GM20000 (cell line): ENCODE data around the gene CTNND2.

Source experiments
- DNase-seq: peaks from one replicate; pipeline ENCODE4 v3.0.0; 2012; ENCODE audit warnings: low spot score
- TF ChIP-seq, protein P1 (sequence below): IDR thresholded peaks from 2 replicates; pipeline ENCODE4 v1.5.1; 2012; ENCODE audit warnings: mild to moderate bottlenecking, control low read depth; ENCODE audit errors: extremely low read depth, missing control alignments

Gene CTNND2

GRCh38 chr5:11655681-11656080, 248.6 kb downstream of the CTNND2 start:
- no peak for DNase-seq
- TF ChIP-seq, protein P1, sequence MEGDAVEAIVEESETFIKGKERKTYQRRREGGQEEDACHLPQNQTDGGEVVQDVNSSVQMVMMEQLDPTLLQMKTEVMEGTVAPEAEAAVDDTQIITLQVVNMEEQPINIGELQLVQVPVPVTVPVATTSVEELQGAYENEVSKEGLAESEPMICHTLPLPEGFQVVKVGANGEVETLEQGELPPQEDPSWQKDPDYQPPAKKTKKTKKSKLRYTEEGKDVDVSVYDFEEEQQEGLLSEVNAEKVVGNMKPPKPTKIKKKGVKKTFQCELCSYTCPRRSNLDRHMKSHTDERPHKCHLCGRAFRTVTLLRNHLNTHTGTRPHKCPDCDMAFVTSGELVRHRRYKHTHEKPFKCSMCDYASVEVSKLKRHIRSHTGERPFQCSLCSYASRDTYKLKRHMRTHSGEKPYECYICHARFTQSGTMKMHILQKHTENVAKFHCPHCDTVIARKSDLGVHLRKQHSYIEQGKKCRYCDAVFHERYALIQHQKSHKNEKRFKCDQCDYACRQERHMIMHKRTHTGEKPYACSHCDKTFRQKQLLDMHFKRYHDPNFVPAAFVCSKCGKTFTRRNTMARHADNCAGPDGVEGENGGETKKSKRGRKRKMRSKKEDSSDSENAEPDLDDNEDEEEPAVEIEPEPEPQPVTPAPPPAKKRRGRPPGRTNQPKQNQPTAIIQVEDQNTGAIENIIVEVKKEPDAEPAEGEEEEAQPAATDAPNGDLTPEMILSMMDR: no peak

DNA sequence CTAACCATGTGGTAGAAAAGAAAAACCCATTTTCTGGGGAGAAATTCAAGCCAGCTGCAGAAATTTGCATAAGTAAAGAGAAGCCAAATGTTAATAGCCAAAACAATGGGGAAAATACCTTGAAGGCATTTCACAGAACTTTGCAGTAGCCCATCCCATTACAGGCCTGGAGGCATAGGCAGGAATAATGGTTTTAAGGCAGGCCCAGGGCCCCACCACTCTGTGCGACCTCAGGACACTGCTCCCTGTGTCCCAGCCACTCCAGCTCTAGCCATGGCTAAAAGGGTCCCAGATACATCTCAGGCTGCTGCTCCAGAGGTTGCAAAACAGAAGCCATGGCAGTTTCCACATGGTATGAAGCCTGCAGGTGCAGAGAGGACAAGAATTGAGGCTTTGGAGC, 253.3 kb downstream of the CTNND2 start:
- TF ChIP-seq, protein P1: no peak
- DNase-seq: no peak

DNA sequence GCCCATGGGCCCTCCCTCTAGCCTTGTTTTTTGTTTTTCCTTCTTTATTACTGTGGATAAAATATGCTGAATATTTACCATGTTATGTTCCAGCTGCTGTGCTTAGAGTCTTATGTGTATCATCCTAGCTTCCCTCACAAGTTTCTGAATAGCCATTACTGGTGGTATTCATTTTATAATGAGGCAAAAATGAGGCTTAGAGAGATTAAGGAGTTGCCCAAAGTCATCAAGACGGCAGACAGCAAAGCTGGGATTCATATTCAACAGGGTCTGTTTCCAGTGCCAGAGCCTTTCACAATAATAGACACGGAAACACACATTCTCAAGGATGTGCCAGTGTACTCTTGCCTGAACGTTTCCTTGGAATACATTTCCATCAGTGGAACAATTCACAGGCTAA, 258.1 kb downstream of the CTNND2 start:
- DNase-seq: no peak
- TF ChIP-seq, protein P1: no peak

- no peak for DNase-seq
- TF ChIP-seq, protein P1: no peak
Measured at GRCh38 chr5:11642438-11642837, 261.8 kb downstream of the CTNND2 start.

DNA sequence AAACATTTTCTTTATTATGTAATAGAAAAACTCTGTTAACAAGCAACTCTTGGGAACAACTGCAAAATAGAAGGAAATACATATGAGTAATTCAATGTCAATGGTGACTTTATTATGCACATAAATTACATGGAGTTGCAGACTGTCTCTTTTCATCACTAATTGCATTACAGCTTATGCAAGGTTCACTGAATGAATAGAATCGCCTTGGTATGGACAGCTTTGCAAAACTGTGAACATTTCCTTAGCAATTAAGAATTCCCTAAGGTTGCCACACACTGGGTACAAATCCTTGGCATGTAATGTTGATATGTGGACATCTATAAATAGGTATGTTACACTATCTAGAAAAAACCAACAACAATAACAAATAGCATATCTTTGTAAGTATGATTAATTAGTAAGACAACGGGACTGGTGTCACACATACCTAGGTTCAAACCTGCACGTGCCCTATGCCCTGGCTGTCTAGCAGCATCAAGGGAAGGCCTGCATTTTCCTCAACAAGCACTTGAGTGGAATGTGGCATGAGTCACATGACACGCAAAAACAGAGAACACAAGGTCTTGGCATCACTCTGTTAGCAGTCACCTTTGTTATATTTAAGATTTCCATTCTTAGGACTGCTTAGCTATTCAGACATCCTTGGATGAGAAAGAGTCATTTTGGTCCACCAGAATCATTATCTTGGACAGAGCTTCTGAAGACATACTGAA, 263.9 kb downstream of the CTNND2 start:
- DNase-seq: no peak
- TF ChIP-seq, protein P1: no peak

DNA sequence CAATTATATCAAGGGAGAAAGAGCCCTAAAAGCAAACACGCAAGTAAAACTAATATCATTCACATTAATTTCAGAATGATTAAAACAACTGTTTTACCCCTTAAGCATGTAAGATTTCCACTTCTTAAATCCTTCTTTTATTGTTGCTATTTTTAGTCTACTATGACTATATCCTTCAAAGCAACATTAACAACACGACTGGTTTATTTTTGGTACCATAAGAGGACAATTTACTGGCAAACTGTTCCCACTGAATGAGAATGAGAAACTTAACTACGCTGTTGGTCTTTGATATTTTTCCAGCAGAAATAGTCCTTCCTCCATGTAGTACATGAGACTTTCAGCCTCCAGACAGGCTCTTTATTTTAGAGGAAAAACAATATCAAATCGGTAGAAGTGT, 281.5 kb downstream of the CTNND2 start:
- no peak for DNase-seq
- TF ChIP-seq, protein P1: no peak

DNA sequence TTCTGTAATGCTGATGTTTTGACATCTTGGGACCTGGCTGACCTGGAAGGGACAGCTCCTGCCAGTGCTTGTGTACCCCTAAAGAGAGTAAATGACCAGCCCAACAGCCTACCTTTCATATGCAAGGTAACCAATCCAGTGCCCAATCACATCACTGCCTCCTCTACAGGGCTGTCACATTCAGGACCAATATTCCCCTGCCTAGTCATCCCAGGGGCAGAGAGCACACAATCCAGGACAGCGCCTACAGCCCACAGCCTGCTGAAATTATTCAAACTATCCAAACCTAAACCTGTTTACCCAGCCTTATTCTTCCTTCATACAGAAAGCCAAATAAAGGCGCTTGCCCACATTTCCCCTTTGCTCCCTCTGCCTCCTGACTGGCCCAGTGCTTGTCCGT, 284.1 kb downstream of the CTNND2 start:
- no peak for DNase-seq
- TF ChIP-seq, protein P1: no peak
